ENCODE measurements around the gene LENG9.
"Not testable (repeated sequence)": the region's sequence is repeated elsewhere in the genome, so short reads cannot be mapped to it uniquely, and the experiment has no call there.

The LENG9 gene

DNA sequence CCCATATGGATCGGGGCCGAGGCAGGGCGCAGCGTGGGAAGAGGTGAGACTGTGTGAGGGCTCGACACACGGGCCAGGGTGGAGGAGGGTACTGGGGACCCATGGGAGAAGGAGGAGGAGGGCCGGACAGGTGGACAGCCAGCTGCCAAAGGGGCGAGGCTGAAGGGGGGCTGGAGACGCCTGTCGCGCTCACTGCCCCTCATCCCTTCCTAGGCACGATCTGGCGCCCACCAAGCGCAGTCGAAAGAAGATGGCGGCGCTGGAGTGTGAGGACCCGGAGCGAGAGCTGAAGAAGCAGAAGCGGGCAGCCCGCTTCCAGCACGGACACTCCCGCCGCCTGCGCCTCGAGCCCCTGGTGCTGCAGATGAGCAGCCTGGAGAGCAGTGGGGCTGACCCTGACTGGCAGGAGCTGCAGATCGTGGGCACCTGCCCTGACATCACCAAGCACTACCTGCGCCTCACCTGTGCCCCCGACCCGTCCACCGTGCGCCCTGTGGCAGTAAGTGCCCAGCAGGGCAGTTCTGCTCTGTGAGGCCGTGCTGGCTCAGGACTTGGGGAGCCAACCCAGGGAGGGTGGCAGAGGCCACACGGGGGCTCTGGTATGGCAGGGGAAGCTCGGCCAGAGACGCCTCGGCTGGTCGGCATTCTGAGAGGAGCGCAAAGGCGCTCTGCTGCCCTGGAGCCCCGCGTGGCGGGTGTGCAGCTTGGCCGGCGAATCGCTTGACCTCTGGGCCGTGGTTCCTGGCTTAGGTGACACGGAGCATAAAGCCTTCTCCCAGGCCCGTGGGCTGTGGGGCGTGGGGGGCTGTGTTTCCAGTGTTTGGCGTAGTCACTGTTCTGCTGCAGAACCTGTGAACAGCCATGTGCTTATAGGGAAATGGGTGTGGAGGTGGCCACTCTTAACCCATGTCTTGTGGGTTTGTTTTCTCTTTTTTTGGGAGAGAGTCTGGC lies 6.9 kb downstream of the LENG9 start:
- Mint-ChIP-seq H3K9me3 (no peaks in the 10 kb centered on the region), H3K4me3 (no peak overlapping the region), H3K4me1 (peaks cover 36% of the 10 kb centered on the region), H3K27ac (no peak overlapping the region), H3K36me3 (peaks cover 97% of the 10 kb centered on the region)
- no peak for DNase-seq (ENCODE audit: low spot score in 2 of 2)
- ATAC-seq = no peak

DNA sequence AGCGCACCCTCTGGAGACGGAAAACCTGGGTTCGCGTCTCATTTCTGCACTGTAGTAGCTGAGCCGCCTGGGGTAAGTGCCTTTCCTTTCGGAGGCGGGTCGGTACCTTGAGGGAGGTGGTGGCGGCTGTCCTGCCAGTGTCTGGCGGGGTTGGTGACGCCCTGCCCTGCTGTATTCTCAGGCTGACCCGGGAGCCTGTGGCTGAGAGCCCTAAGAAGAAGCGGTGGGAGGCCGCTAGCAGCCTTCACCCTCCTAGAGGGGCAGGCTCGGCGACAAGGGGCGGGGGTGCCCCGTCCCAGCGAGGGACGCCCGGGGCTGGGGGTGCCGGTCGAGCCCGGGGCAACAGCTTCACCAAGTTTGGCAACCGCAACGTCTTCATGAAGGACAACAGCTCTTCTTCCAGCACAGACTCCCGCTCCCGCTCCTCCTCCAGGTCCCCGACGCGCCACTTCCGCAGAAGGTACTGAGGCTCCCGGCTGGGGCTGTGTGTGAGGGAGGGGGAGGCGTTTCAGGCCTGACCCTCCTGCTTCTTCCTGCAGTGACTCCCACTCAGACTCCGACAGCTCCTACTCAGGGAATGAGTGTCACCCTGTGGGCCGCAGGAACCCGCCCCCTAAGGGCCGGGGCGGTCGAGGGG lies 7.7 kb downstream of the LENG9 start:
- H3K9me3 Mint-ChIP-seq = no peaks in the 10 kb centered on the region
- ATAC-seq = no peak
- peaks cover 35% of the 10 kb centered on the region for H3K4me1 Mint-ChIP-seq
- H3K27ac Mint-ChIP-seq = no peak overlapping the region
- H3K36me3 Mint-ChIP-seq = peaks cover 97% of the 10 kb centered on the region
- DNase-seq (ENCODE audit: low spot score in 2 of 2) = no peak
- no peak overlapping the region for H3K4me3 Mint-ChIP-seq

DNA sequence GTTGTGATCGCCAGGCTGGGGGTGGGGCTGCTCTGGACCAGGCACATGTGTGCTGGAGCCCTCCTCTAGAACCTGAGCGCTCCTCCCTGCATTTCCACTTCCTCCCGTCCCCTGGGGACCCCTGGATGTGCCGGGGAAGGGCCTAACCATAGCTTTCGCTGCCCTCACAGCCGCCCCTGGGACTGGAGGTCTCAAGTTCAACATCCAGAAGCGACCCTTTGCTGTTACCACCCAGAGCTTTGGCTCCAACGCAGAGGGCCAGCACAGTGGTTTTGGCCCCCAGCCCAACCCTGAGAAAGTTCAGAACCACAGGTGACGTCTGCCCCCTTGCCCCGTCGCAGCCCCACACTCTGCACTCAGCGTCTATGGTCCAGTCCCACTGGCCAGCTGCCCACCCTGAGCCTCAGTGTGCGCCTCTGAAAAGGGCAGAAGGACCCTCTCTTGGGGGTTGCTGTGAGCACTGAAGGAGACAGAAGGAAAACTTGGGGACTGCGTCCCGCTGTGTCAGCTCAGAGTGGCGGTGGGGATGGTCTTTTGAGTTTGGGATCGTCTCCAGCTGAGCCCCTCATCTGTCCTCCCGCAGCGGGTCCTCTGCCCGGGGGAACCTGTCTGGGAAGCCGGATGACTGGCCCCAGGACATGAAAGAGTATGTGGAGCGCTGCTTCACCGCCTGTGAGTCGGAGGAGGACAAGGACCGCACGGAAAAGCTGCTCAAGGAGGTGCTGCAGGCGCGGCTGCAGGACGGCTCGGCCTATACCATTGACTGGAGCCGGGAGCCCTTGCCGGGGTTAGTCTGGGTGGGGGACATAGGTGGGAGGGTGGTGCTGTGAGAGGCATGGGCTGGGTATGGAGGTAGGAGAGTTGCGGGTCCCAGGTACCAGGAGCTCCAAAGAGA lies 8.6 kb downstream of the LENG9 start:
- DNase-seq (ENCODE audit: low spot score in 2 of 2) = no peak
- H3K4me1 Mint-ChIP-seq = peaks cover 43% of the 10 kb centered on the region
- H3K9me3 Mint-ChIP-seq = no peaks in the 10 kb centered on the region
- peaks cover 100% of the 10 kb centered on the region for H3K36me3 Mint-ChIP-seq
- no peak for ATAC-seq
- no peak overlapping the region for H3K4me3 Mint-ChIP-seq
- H3K27ac Mint-ChIP-seq = no peak overlapping the region

GRCh38 chr19:54453921-54454780 lies 9.4 kb downstream of the LENG9 start:
- Mint-ChIP-seq H3K27ac (peak overlapping the region; percentile 71), H3K4me3 (no peak overlapping the region), H3K36me3 (peaks cover 100% of the 10 kb centered on the region), H3K4me1 (peaks cover 38% of the 10 kb centered on the region), H3K9me3 (no peaks in the 10 kb centered on the region)
- DNase-seq (ENCODE audit: low spot score in 2 of 2) (no peak), ATAC-seq (no peak)

DNA sequence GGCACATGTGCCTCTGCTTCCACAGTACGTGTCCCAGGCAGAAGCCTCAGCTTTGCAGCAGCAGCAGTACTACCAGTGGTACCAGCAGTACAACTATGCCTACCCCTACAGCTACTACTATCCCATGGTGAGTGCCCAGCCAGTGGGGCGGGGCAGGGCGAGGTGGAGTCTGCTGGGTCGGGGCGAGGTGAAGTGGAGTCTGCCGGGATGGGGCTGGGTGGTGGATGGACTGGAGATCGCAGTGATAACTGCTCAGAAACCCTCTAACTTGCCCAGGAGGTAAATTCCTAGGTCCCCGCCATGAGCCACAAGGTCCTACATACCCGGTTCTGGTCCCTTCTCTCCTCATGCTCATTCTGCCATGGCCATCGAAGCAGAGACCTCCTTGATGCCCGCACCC lies 11.0 kb downstream of the LENG9 start:
- Mint-ChIP-seq H3K4me3 (no peak overlapping the region), H3K9me3 (no peaks in the 10 kb centered on the region), H3K4me1 (peaks cover 33% of the 10 kb centered on the region), H3K27ac (peak overlapping the region; percentile 71), H3K36me3 (peaks cover 98% of the 10 kb centered on the region)
- ATAC-seq (no peak), DNase-seq (ENCODE audit: low spot score in 2 of 2) (no peak)

DNA sequence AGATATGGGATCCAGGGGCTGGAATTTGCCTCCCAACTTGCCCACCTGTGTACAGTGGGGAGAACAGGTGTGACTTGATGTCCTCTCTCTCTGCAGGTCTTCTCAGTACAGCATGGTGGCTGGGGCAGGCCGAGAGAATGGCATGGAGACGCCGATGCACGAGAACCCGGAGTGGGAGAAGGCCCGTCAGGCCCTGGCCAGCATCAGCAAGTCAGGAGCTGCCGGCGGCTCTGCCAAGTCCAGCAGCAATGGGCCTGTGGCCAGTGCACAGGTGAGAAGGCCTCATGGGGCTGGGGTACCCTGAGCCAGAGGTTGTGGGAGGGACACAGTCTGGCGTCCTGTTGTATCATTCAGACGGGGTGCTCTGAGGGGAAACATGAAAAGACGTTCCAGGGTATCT lies 11.6 kb downstream of the LENG9 start:
- peaks cover 92% of the 10 kb centered on the region for H3K36me3 Mint-ChIP-seq
- H3K9me3 Mint-ChIP-seq = no peaks in the 10 kb centered on the region
- peaks cover 36% of the 10 kb centered on the region for H3K4me1 Mint-ChIP-seq
- H3K27ac Mint-ChIP-seq = peak overlapping the region; percentile 98
- DNase-seq (ENCODE audit: low spot score in 2 of 2) (no peak), ATAC-seq (no peak)
- no peak overlapping the region for H3K4me3 Mint-ChIP-seq

DNA sequence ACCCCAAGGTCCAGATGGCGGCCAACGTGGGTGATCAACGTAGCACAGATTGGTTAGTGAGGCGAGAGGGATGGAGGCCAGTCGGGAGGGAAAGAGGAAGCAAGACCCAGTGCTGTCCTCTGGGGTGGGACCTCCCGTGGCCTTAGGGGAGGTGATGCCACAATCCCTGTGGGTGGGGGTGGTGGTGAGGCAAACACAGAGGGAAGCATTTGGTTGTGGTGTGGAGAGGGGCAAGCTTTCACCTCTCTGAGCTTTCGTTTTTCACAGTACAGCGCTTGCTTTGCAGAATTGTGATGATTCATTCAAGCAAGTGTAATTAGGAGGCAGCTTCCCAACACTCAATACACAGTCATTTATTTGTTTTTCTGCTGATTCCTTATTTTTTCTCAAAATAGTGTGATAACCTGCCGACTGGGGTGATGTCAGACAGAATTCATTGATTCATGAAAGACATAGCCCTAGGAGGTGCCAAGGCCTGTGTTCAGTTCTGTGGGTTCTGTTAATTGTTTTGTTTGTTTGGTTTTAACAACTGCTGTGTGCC lies 12.2 kb downstream of the LENG9 start:
- Mint-ChIP-seq H3K9me3 (no peaks in the 10 kb centered on the region), H3K27ac (peak overlapping the region; percentile 98), H3K4me3 (peak overlapping the region; percentile 98), H3K4me1 (peaks cover 39% of the 10 kb centered on the region), H3K36me3 (peaks cover 86% of the 10 kb centered on the region)
- ATAC-seq = no peak
- no peak for DNase-seq (ENCODE audit: low spot score in 2 of 2)

DNA sequence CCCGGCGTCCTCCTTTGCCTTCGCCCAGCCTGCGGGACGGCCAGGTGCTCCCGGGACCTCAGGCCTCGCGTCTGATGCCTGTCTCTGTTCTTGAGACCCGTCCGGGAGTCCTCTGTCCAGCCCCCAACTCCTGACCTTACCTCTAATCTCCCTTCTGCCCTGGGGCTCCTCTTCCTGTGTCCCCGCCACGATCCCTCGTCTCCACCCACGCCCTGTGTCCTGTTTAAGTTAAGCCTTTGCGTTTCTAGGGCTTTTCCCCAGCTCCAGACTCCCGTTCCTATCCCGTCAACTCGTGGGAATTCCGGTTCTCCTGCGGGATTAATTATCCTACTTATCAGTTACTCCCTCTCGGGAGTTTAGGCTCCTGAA lies 13.9 kb downstream of the LENG9 start:
- H3K4me3 Mint-ChIP-seq = peak overlapping the region; percentile 98
- ATAC-seq (no peak), DNase-seq (ENCODE audit: low spot score in 2 of 2) (no peak)
- peak overlapping the region; percentile 98 for H3K27ac Mint-ChIP-seq
- peaks cover 84% of the 10 kb centered on the region for H3K36me3 Mint-ChIP-seq
- peaks cover 39% of the 10 kb centered on the region for H3K4me1 Mint-ChIP-seq
- H3K9me3 Mint-ChIP-seq = no peaks in the 10 kb centered on the region

- peaks cover 39% of the 10 kb centered on the region for H3K4me1 Mint-ChIP-seq
Measured at GRCh38 chr19:54448774-54449700, 14.5 kb downstream of the LENG9 start, which contains the start of gene LENG8. Gene LENG8 (plus strand): TSS chr19:54449199. CDS start chr19:54451345, 2,146 bp downstream.

GRCh38 chr19:54448040-54448773 lies 15.4 kb downstream of the LENG9 start:
- peaks cover 81% of the 10 kb centered on the region for H3K36me3 Mint-ChIP-seq
- DNase-seq (ENCODE audit: low spot score in 2 of 2) = peak in 1 of 2 donors; percentile 75
- H3K4me3 Mint-ChIP-seq = peak overlapping the region; percentile 98
- ATAC-seq = peak; percentile 19
- H3K27ac Mint-ChIP-seq = peak overlapping the region; percentile 98
- peaks cover 37% of the 10 kb centered on the region for H3K4me1 Mint-ChIP-seq
- H3K9me3 Mint-ChIP-seq = no peaks in the 10 kb centered on the region

More at GRCh38 chr19:54448774-54449700, 14.5 kb downstream of the LENG9 start, which contains the start of gene LENG8:
- ATAC-seq (peak; percentile 95), DNase-seq (ENCODE audit: low spot score in 2 of 2) (peak; percentile 97 to 98)
- H3K9me3 Mint-ChIP-seq = no peaks in the 10 kb centered on the region
- H3K36me3 Mint-ChIP-seq = peaks cover 84% of the 10 kb centered on the region
- H3K27ac Mint-ChIP-seq = peak within 1 kb of the TSS; percentile 98
- H3K4me3 Mint-ChIP-seq = peak within 1 kb of the TSS; percentile 98

DNA sequence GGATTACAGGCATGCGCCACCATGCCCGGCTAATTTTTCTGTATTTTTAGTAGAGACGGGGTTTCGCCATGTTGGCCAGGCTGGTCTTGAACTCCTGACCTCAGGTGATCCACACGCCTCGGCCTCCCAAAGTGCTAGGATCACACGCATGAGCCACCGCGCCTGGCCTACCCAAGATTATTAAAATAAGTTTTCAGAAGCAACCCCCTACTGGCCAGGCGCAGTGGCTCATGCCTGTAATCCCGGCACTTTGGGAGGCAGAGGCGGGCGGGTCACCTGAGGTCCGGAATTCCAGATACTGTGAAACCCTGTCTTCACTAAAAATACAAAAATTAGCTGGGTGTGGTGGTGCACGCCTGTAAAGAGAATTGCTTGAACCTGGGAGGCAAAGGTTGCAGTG lies 17.2 kb downstream of the LENG9 start:
- Mint-ChIP-seq H3K36me3 (peaks cover 81% of the 10 kb centered on the region), H3K4me1 (peaks cover 31% of the 10 kb centered on the region), H3K4me3 (peak overlapping the region; percentile 98)
- H3K27ac Mint-ChIP-seq; ATAC-seq; DNase-seq (ENCODE audit: low spot score in 2 of 2); H3K9me3 Mint-ChIP-seq: not testable (repeated sequence)

DNA sequence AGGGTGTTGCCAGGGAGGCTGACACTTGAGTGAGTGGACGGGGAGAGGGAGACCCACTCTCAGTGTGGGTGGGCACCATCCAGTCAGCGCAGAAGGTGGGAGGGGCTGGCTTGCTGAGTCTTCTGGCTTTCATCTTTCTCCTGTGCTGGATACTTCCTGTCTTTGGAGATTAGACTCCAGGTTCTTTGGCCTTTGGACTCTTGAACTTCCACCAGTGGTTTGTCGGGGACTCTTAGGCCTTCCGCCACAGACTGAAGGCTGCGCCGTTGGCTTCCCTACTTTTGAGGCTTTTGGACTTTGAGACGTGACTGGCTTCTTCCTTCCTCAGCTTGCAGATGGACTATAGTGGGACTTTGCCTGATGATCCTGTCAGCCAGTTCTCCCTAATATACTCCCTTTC lies 18.8 kb downstream of the LENG9 start:
- Mint-ChIP-seq H3K4me1 (peaks cover 14% of the 10 kb centered on the region), H3K4me3 (no peak overlapping the region), H3K9me3 (no peaks in the 10 kb centered on the region), H3K27ac (no peak overlapping the region), H3K36me3 (peaks cover 78% of the 10 kb centered on the region)
- ATAC-seq = no peak
- DNase-seq (ENCODE audit: low spot score in 2 of 2) = no peak

DNA sequence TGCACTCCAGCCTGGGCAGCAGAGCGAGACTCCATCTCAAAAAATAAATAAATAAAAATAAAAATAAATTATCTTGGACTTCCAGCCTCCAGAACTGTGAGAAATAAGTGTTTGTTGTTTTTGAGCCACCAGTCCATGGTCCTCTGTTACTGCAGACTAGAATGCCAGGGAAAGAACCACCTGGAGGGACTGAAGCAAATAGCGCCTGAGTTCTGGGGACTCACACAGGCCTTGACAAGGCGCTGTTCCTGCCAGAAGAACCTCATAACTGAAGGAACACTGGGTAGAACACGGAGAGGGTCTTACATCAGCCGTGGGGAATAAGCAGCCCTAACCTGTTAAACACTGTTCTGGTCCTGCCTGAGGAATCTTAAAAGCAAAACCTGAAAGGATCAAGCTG lies 22.9 kb downstream of the LENG9 start:
- H3K4me1 Mint-ChIP-seq = peaks cover 8% of the 10 kb centered on the region
- H3K27ac Mint-ChIP-seq = no peak overlapping the region
- no peak for DNase-seq (ENCODE audit: low spot score in 2 of 2)
- peaks cover 70% of the 10 kb centered on the region for H3K36me3 Mint-ChIP-seq
- H3K4me3 Mint-ChIP-seq = no peak overlapping the region
- ATAC-seq = no peak
- H3K9me3 Mint-ChIP-seq = no peaks in the 10 kb centered on the region

Data from stimulated activated effector memory CD8-positive, alpha-beta T cell treated with anti-CD3 and anti-CD28 coated beads, Interleukin-12 subunit alpha, Interleukin-12 subunit beta, amount 100 ng/mL, for 72 hours (primary cell).